HS-27A (cell line): ENCODE data around the gene APOA4.
"Not testable (repeated sequence)": the region's sequence is repeated elsewhere in the genome, so short reads cannot be mapped to it uniquely, and the experiment has no call there.

Source experiments
- DNase-seq: peaks from one replicate; pipeline ENCODE4 v3.0.0-alpha.2; 2012; ENCODE audit warnings: low read depth, missing footprints

Gene APOA4

GRCh38 chr11:116847612-116848011 is 24.5 kb upstream of the APOA4 start:
- DNase-seq, result no peak

- DNase-seq, result no peak
Measured at GRCh38 chr11:116844722-116845121, 21.6 kb upstream of the APOA4 start.

GRCh38 chr11:116843661-116844060 is 20.6 kb upstream of the APOA4 start:
- no peak for DNase-seq

GRCh38 chr11:116842909-116843308 is 19.8 kb upstream of the APOA4 start:
- no peak for DNase-seq

GRCh38 chr11:116842117-116842516 is 19.0 kb upstream of the APOA4 start:
- no peak for DNase-seq

GRCh38 chr11:116840746-116841296 is 17.7 kb upstream of the APOA4 start:
- DNase-seq, result no peak

- no peak for DNase-seq
Measured at GRCh38 chr11:116840224-116840745, 17.2 kb upstream of the APOA4 start.

- DNase-seq, result no peak
Measured at GRCh38 chr11:116838321-116839084, 15.4 kb upstream of the APOA4 start.

GRCh38 chr11:116837231-116838091 is 14.4 kb upstream of the APOA4 start, which contains the start of gene APOA1:
Gene APOA1 (minus strand): TSS chr11:116837622. CDS start chr11:116837387, 235 bp downstream.
- no peak for DNase-seq

- no peak for DNase-seq
Measured at GRCh38 chr11:116836632-116836991, 13.5 kb upstream of the APOA4 start.

GRCh38 chr11:116835791-116836631 is 12.9 kb upstream of the APOA4 start:
- DNase-seq, result peak; percentile 59

GRCh38 chr11:116835042-116835772 is 12.1 kb upstream of the APOA4 start:
- no peak for DNase-seq

- DNase-seq, result not testable (repeated sequence)
Measured at GRCh38 chr11:116834535-116835041, 11.5 kb upstream of the APOA4 start.

GRCh38 chr11:116833816-116834534 is 10.9 kb upstream of the APOA4 start:
- DNase-seq, result no peak

GRCh38 chr11:116833491-116833815 is 10.3 kb upstream of the APOA4 start:
- DNase-seq, result no peak

- DNase-seq, result no peak
Measured at GRCh38 chr11:116832350-116833290, 9.5 kb upstream of the APOA4 start.

GRCh38 chr11:116831790-116832349 is 8.8 kb upstream of the APOA4 start:
- no peak for DNase-seq

GRCh38 chr11:116830184-116830912 is 7.2 kb upstream of the APOA4 start:
- no peak for DNase-seq
